WTC11 (cell line): ENCODE data around the gene ARID3C. TPM values are rescaled to one million over a fixed set of nuclear protein-coding genes. Genes with fewer than 3 reads are reported as not detected.

ENCODE experiments used
- ATAC-seq: fragments of 200-7000 bp; cut with Tn5 transposase; 2 replicates; pipeline ENCODE4 v1.10.0; 2021; ENCODE audit warnings: mild to moderate bottlenecking, moderate library complexity
- CTCF ChIA-PET: fragments of 300-600 bp; sonication (Branson Sonifier 250); formaldehyde crosslinking; loops from one replicate; lab custom pipeline; 2021; ENCODE audit warnings: antibody characterized with exemption; lab: Charles Lee
- POLR2A ChIA-PET: fragments of 350-600 bp; sonication (Branson Sonifier 250); formaldehyde crosslinking; loops from one replicate; lab custom pipeline; 2021; ENCODE audit warnings: antibody characterized with exemption; lab: Charles Lee
- DNase-seq: peaks from one replicate; pipeline ENCODE4 v3.0.0; 2021; ENCODE audit warnings: low spot score
- H3K27ac Mint-ChIP-seq: 2 replicates; pipeline ENCODE4 v1.8.0; 2021; ENCODE audit warnings: mixed read lengths
- H3K27me3 Mint-ChIP-seq: 2 replicates; pipeline ENCODE4 v1.8.0; 2021; ENCODE audit warnings: low read depth, mild to moderate bottlenecking, moderate library complexity, mixed read lengths
- H3K36me3 Mint-ChIP-seq: 2 replicates; pipeline ENCODE4 v1.8.0; 2021; ENCODE audit warnings: mixed read lengths
- H3K4me1 Mint-ChIP-seq: 2 replicates; pipeline ENCODE4 v1.8.0; 2022; ENCODE audit warnings: mixed read lengths
- H3K4me3 Mint-ChIP-seq: 2 replicates; pipeline ENCODE4 v1.8.0; 2021; ENCODE audit warnings: mild to moderate bottlenecking, moderate library complexity, mixed read lengths
- H3K9me3 Mint-ChIP-seq: 2 replicates; pipeline ENCODE4 v1.8.0; 2021; ENCODE audit warnings: mixed read lengths
- ATF1 ChIP-seq: sonication (generic); formaldehyde crosslinking; IDR thresholded peaks from 2 replicates; pipeline ENCODE4 v1.8.1; 2023; ENCODE audit warnings: mild to moderate bottlenecking, moderate library complexity, missing genetic modification reagents
- ESRRA ChIP-seq: sonication (generic); formaldehyde crosslinking; IDR thresholded peaks from 2 replicates; pipeline ENCODE4 v1.8.1; 2022; ENCODE audit warnings: mild to moderate bottlenecking, missing genetic modification reagents, borderline replicate concordance
- FOXJ3 ChIP-seq: sonication (generic); formaldehyde crosslinking; IDR thresholded peaks from 2 replicates; pipeline ENCODE4 v1.9.0; 2021; ENCODE audit warnings: missing genetic modification reagents, mild to moderate bottlenecking, borderline replicate concordance
- FOXK1 ChIP-seq: sonication (generic); formaldehyde crosslinking; IDR thresholded peaks from 2 replicates; pipeline ENCODE4 v1.8.0; 2022; ENCODE audit warnings: mild to moderate bottlenecking, moderate library complexity, missing genetic modification reagents
- GRHL2 ChIP-seq: fragments of 250-450 bp; sonication (Bioruptor Pico); IDR thresholded peaks from 2 replicates; pipeline ENCODE4 v1.8.0; 2022; ENCODE audit warnings: mild to moderate bottlenecking, moderate library complexity; ENCODE audit not compliant: insufficient replicate concordance, severe bottlenecking
- GTF2I ChIP-seq: fragments of 250-450 bp; sonication (Bioruptor Pico); conservative IDR thresholded peaks from 2 replicates; pipeline ENCODE4 v1.4.0; 2021; ENCODE audit warnings: mild to moderate bottlenecking
- HMGA2 ChIP-seq: fragments of 250-450 bp; sonication (Bioruptor Pico); IDR thresholded peaks from 2 replicates; pipeline ENCODE4 v1.4.0; 2021; ENCODE audit warnings: mild to moderate bottlenecking, moderate library complexity
- JUN ChIP-seq: sonication (generic); formaldehyde crosslinking; IDR thresholded peaks from 2 replicates; pipeline ENCODE4 v1.8.0; 2023; ENCODE audit warnings: mild to moderate bottlenecking, missing genetic modification reagents
- NFE2L1 ChIP-seq: sonication (generic); formaldehyde crosslinking; IDR thresholded peaks from 2 replicates; pipeline ENCODE4 v1.8.1; 2023; ENCODE audit warnings: missing genetic modification reagents
- NFYB ChIP-seq: sonication (generic); formaldehyde crosslinking; conservative IDR thresholded peaks from 2 replicates; pipeline ENCODE4 v1.8.0; 2022; ENCODE audit warnings: low read depth, missing genetic modification reagents
- NR1H2 ChIP-seq: sonication (generic); formaldehyde crosslinking; IDR thresholded peaks from 2 replicates; pipeline ENCODE4 v1.9.0; 2021; ENCODE audit warnings: mild to moderate bottlenecking, moderate library complexity, missing genetic modification reagents
- SMAD3 ChIP-seq: sonication (generic); formaldehyde crosslinking; IDR thresholded peaks from 2 replicates; pipeline ENCODE4 v1.8.0; 2022; ENCODE audit warnings: missing genetic modification reagents, mild to moderate bottlenecking, borderline replicate concordance
- SOX15 ChIP-seq: fragments of 250-450 bp; sonication (Bioruptor Pico); IDR thresholded peaks from 2 replicates; pipeline ENCODE4 v1.9.0; 2021; ENCODE audit warnings: mild to moderate bottlenecking
- TEAD1 ChIP-seq: sonication (generic); formaldehyde crosslinking; IDR thresholded peaks from 2 replicates; pipeline ENCODE4 v1.8.0; 2022; ENCODE audit warnings: mild to moderate bottlenecking, missing genetic modification reagents
- total RNA-seq: library from RNA; stranded (reverse); gene quantifications from 3 replicates; pipeline ENCODE4 v1.2.3, GENCODE V29; 2021
- TF ChIP-seq, protein P1 (sequence below): sonication (generic); formaldehyde crosslinking; IDR thresholded peaks from 2 replicates; pipeline ENCODE4 v1.8.0; 2022; ENCODE audit warnings: mild to moderate bottlenecking, missing genetic modification reagents
- TF ChIP-seq, protein P2 (sequence below): sonication (generic); formaldehyde crosslinking; conservative IDR thresholded peaks from 2 replicates; pipeline ENCODE4 v1.8.1; 2022; ENCODE audit warnings: mild to moderate bottlenecking, missing genetic modification reagents
- TF ChIP-seq, protein P3 (sequence below): fragments of 250-450 bp; sonication (Bioruptor Pico); IDR thresholded peaks from 2 replicates; pipeline ENCODE4 v1.9.0; 2021; ENCODE audit warnings: mild to moderate bottlenecking, borderline replicate concordance
- TF ChIP-seq, protein P4 (sequence below): sonication (generic); formaldehyde crosslinking; IDR thresholded peaks from 2 replicates; pipeline ENCODE4 v1.8.1; 2023; ENCODE audit warnings: mild to moderate bottlenecking, missing genetic modification reagents
- TF ChIP-seq, protein P5 (sequence below): fragments of 250-450 bp; sonication (Bioruptor Pico); IDR thresholded peaks from 2 replicates; pipeline ENCODE4 v1.8.0; 2021; ENCODE audit warnings: mild to moderate bottlenecking

ARID3C gene
- total RNA-seq, 1 experiment from 2014 or later, result 0.15 TPM

DNA sequence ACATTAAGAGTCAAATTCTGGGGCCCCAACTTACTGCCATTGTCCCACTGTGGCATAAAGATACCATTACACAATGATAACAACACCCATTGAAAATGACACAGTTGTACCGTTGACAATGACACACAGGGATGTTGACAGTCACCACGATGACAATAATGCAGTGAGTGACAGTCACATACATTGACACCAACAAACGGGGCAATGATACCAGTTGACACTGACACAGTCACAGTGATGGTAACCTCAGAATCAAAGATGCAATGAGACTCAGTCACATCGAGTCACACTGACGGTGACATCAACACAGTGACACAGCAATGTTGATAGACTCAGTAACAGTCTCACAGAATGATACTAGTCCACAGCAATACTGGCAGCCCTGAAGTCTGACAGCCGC lies 56.2 kb downstream of the ARID3C start:
- Mint-ChIP-seq H3K9me3 (no peaks in the 10 kb centered on the region), H3K27ac (no peak overlapping the region), H3K4me1 (peaks cover 39% of the 10 kb centered on the region), H3K4me3 (no peak overlapping the region), H3K36me3 (no peaks in the 10 kb centered on the region), H3K27me3 (peaks cover 23% of the 10 kb centered on the region)
- no peak for TF ChIP-seq TEAD1
- TF ChIP-seq, protein P1, sequence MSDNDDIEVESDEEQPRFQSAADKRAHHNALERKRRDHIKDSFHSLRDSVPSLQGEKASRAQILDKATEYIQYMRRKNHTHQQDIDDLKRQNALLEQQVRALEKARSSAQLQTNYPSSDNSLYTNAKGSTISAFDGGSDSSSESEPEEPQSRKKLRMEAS (CRISPR knock-in tag), result no peak
- TF ChIP-seq HMGA2, result no peak
- TF ChIP-seq, protein P2, sequence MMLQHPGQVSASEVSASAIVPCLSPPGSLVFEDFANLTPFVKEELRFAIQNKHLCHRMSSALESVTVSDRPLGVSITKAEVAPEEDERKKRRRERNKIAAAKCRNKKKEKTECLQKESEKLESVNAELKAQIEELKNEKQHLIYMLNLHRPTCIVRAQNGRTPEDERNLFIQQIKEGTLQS (CRISPR knock-in tag), result no peak
- TF ChIP-seq, protein P3, sequence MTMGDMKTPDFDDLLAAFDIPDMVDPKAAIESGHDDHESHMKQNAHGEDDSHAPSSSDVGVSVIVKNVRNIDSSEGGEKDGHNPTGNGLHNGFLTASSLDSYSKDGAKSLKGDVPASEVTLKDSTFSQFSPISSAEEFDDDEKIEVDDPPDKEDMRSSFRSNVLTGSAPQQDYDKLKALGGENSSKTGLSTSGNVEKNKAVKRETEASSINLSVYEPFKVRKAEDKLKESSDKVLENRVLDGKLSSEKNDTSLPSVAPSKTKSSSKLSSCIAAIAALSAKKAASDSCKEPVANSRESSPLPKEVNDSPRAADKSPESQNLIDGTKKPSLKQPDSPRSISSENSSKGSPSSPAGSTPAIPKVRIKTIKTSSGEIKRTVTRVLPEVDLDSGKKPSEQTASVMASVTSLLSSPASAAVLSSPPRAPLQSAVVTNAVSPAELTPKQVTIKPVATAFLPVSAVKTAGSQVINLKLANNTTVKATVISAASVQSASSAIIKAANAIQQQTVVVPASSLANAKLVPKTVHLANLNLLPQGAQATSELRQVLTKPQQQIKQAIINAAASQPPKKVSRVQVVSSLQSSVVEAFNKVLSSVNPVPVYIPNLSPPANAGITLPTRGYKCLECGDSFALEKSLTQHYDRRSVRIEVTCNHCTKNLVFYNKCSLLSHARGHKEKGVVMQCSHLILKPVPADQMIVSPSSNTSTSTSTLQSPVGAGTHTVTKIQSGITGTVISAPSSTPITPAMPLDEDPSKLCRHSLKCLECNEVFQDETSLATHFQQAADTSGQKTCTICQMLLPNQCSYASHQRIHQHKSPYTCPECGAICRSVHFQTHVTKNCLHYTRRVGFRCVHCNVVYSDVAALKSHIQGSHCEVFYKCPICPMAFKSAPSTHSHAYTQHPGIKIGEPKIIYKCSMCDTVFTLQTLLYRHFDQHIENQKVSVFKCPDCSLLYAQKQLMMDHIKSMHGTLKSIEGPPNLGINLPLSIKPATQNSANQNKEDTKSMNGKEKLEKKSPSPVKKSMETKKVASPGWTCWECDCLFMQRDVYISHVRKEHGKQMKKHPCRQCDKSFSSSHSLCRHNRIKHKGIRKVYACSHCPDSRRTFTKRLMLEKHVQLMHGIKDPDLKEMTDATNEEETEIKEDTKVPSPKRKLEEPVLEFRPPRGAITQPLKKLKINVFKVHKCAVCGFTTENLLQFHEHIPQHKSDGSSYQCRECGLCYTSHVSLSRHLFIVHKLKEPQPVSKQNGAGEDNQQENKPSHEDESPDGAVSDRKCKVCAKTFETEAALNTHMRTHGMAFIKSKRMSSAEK (CRISPR knock-in tag), result no peak
- TF ChIP-seq NFYB (CRISPR knock-in tag), result no peak
- no peak for TF ChIP-seq FOXJ3 (CRISPR knock-in tag)
- ATAC-seq, result no peak
- ChIA-PET POLR2A (no interaction called here), CTCF (no interaction called here)
- no peak for DNase-seq

DNA sequence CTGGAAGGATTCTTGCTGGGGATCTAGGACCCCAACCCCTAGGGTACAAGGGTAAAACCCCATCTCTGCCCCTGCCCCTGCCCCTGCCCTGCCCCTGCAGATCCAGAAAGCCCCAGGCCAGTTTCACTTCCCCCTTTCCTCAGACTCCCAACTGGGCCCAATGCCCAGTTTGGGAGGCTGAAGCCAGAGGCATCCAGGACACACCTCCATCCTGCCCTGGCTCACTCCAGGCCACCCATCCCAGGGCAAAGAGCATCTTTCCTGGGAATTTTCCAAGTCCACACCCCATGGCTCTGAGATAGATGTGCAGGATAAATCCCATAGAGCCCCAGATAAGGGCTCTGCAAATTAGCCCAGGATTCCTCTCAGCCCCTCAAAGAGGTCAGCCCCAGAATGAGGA lies 56.8 kb downstream of the ARID3C start:
- Mint-ChIP-seq H3K4me3 (no peak overlapping the region), H3K27me3 (peaks cover 17% of the 10 kb centered on the region)

DNA sequence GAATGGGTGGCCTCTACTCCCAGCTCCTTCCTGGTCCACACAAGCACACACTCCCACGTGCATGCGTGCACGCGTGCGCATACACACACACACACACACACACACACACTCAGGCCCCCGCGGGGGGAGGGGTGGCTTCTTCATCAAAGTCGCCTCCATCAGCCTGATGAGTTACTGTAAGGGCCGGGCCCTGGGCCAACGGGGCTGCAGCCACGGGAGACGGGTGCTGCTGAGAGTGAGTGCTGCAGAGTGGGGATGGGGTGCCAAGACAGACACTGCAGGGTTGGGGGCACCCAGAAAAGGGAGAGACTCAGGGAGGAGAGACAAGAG lies 57.4 kb downstream of the ARID3C start:
- Mint-ChIP-seq H3K27me3 (peaks cover 11% of the 10 kb centered on the region), H3K9me3 (no peaks in the 10 kb centered on the region), H3K36me3 (no peaks in the 10 kb centered on the region), H3K27ac (no peak overlapping the region), H3K4me3 (no peak overlapping the region), H3K4me1 (peaks cover 28% of the 10 kb centered on the region)
- CTCF ChIA-PET, result interaction anchor here (1.1 to 2.1 kb wide), 6 partner anchors 9 to 70 kb away, joined by 3 to 16 read pairs (median 8); no protein-coding TSS in a partner anchor
- TF ChIP-seq, protein P4, sequence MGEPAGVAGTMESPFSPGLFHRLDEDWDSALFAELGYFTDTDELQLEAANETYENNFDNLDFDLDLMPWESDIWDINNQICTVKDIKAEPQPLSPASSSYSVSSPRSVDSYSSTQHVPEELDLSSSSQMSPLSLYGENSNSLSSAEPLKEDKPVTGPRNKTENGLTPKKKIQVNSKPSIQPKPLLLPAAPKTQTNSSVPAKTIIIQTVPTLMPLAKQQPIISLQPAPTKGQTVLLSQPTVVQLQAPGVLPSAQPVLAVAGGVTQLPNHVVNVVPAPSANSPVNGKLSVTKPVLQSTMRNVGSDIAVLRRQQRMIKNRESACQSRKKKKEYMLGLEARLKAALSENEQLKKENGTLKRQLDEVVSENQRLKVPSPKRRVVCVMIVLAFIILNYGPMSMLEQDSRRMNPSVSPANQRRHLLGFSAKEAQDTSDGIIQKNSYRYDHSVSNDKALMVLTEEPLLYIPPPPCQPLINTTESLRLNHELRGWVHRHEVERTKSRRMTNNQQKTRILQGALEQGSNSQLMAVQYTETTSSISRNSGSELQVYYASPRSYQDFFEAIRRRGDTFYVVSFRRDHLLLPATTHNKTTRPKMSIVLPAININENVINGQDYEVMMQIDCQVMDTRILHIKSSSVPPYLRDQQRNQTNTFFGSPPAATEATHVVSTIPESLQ (CRISPR knock-in tag), result no peak
- TF ChIP-seq NR1H2 (CRISPR knock-in tag), result no peak
- TF ChIP-seq JUN (CRISPR knock-in tag), result no peak
- no peak for TF ChIP-seq GTF2I (CRISPR knock-in tag)
- TF ChIP-seq GRHL2 (CRISPR knock-in tag), result no peak
- TF ChIP-seq HMGA2, result no peak
- no peak for TF ChIP-seq ATF1 (CRISPR knock-in tag)
- TF ChIP-seq ESRRA (CRISPR knock-in tag), result no peak
- no peak for DNase-seq
- POLR2A ChIA-PET, result no interaction called here
- ATAC-seq, result no peak

More for the DNA sequence above, 56.8 kb downstream of the ARID3C start:
- CTCF ChIA-PET, result interaction anchor here (1.1 to 2.1 kb wide), 3 partner anchors 13 to 31 kb away, joined by 4 to 11 read pairs (median 8); no protein-coding TSS in a partner anchor
- no peaks in the 10 kb centered on the region for H3K36me3 Mint-ChIP-seq
- H3K9me3 Mint-ChIP-seq, result no peaks in the 10 kb centered on the region
- H3K4me1 Mint-ChIP-seq, result peaks cover 33% of the 10 kb centered on the region
- DNase-seq (no peak), ATAC-seq (no peak)
- H3K27ac Mint-ChIP-seq, result no peak overlapping the region
- POLR2A ChIA-PET, result no interaction called here
- TF ChIP-seq, protein P5, sequence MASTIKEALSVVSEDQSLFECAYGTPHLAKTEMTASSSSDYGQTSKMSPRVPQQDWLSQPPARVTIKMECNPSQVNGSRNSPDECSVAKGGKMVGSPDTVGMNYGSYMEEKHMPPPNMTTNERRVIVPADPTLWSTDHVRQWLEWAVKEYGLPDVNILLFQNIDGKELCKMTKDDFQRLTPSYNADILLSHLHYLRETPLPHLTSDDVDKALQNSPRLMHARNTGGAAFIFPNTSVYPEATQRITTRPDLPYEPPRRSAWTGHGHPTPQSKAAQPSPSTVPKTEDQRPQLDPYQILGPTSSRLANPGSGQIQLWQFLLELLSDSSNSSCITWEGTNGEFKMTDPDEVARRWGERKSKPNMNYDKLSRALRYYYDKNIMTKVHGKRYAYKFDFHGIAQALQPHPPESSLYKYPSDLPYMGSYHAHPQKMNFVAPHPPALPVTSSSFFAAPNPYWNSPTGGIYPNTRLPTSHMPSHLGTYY (CRISPR knock-in tag), result no peak
- TF ChIP-seq NFE2L1 (no peak), JUN (CRISPR knock-in tag) (no peak), SOX15 (CRISPR knock-in tag) (no peak), FOXK1 (CRISPR knock-in tag) (no peak), SMAD3 (CRISPR knock-in tag) (no peak)
- TF ChIP-seq, all 79 proteins: peak for 0
